Liver (tissue), 9 donors: ENCODE results near the gene GRID1. TPM values are rescaled to one million over a fixed set of nuclear protein-coding genes. Genes with fewer than 3 reads are reported as not detected.

ENCODE experiments used
- DNase-seq: peaks from one replicate; pipeline ENCODE4 v3.0.0-alpha.2; 2017; ENCODE audit warnings: low spot score
- H3K27ac ChIP-seq, 2 donors: one replicate each; pipeline ENCODE4 v1.7.0; 2013; ENCODE audit warnings: inconsistent platforms in 2 of 2, low read length in 2 of 2, control low read depth in 1 of 2, low read depth in 1 of 2, mild to moderate bottlenecking in 1 of 2
- H3K27me3 ChIP-seq, 4 donors: one replicate each; pipeline versions ENCODE4 v1.6.1 to v1.7.0; 2013; ENCODE audit warnings: low read length in 3 of 4, inconsistent platforms in 1 of 4, mild to moderate bottlenecking in 1 of 4, moderate library complexity in 1 of 4; ENCODE audit not compliant: control insufficient read depth in 4 of 4, insufficient read depth in 4 of 4
- H3K36me3 ChIP-seq, 4 donors: one replicate each; pipeline versions ENCODE4 v1.6.1 to v1.7.0; 2013; ENCODE audit warnings: low read length in 3 of 4, mild to moderate bottlenecking in 3 of 4, low read depth in 1 of 4, moderate library complexity in 1 of 4; ENCODE audit not compliant: control insufficient read depth in 4 of 4, insufficient read depth in 3 of 4
- H3K4me1 ChIP-seq, 4 donors: one replicate each; pipeline versions ENCODE4 v1.6.1 to v1.7.0; 2013; ENCODE audit warnings: low read length in 3 of 4, mild to moderate bottlenecking in 3 of 4, moderate library complexity in 1 of 4; ENCODE audit not compliant: control insufficient read depth in 4 of 4, insufficient read depth in 4 of 4
- H3K4me3 ChIP-seq, 3 donors: one replicate each; pipeline versions ENCODE4 v1.6.1 to v1.7.0; 2013; ENCODE audit warnings: low read length in 3 of 3, control low read depth in 1 of 3, low read depth in 1 of 3, mild to moderate bottlenecking in 1 of 3
- H3K9ac ChIP-seq, 2 donors: one replicate each; pipeline ENCODE4 v1.7.0; 2013; ENCODE audit warnings: low read length in 2 of 2, mild to moderate bottlenecking in 2 of 2, moderate library complexity in 2 of 2, control low read depth in 1 of 2, low read depth in 1 of 2
- H3K9me3 ChIP-seq, 4 donors: one replicate each; pipeline versions ENCODE4 v1.6.1 to v1.7.0; 2013; ENCODE audit warnings: low read length in 3 of 4; ENCODE audit not compliant: control insufficient read depth in 4 of 4
- EGR1 ChIP-seq, 2 donors: IDR thresholded peaks; 2 replicates each; pipeline ENCODE4 v1.6.1; 2016 to 2018; ENCODE audit warnings: antibody characterized with exemption in 2 of 2, low read depth in 2 of 2
- GABPA ChIP-seq, 2 donors: IDR thresholded peaks in 1 of 2; conservative IDR thresholded peaks in 1 of 2; 2 replicates each; pipeline ENCODE4 v1.6.1; 2016; ENCODE audit warnings: antibody characterized with exemption in 2 of 2, mild to moderate bottlenecking in 1 of 2, moderate library complexity in 1 of 2
- HNF4G ChIP-seq: IDR thresholded peaks from 2 replicates; pipeline ENCODE4 v1.6.1; 2016; ENCODE audit warnings: antibody characterized with exemption
- JUND ChIP-seq, 2 donors: IDR thresholded peaks; 2 replicates each; pipeline ENCODE4 v1.6.1; 2016; ENCODE audit warnings: antibody characterized with exemption in 2 of 2
- NR2F2 ChIP-seq: IDR thresholded peaks from 2 replicates; pipeline ENCODE4 v1.6.1; 2016; ENCODE audit warnings: antibody characterized with exemption
- RAD21 ChIP-seq, 2 donors: IDR thresholded peaks; 2 replicates each; pipeline ENCODE4 v1.6.1; 2016; ENCODE audit warnings: antibody characterized with exemption in 2 of 2, mild to moderate bottlenecking in 2 of 2
- RXRA ChIP-seq, 2 donors: IDR thresholded peaks; 2 replicates each; pipeline ENCODE4 v1.6.1; 2017 to 2018; ENCODE audit warnings: antibody characterized with exemption in 2 of 2, mild to moderate bottlenecking in 1 of 2
- TAF1 ChIP-seq: conservative IDR thresholded peaks from 2 replicates; pipeline ENCODE4 v1.6.1; 2016; ENCODE audit warnings: antibody characterized with exemption, mild to moderate bottlenecking
- YY1 ChIP-seq: IDR thresholded peaks from 2 replicates; pipeline ENCODE4 v1.6.1; 2016; ENCODE audit warnings: antibody characterized with exemption, mild to moderate bottlenecking
- WGBS: extraction: QIAGEN DNeasy Blood & Tissue Kit; methylation state at CpG from one replicate; pipeline ENCODE4 v1.1.7; 2013; 5-methylcytosine and 5-hydroxymethylcytosine counted together
- polyA plus RNA-seq, 2 donors: library from polyadenylated mRNA; stranded (reverse) in 1 of 2; unstranded in 1 of 2; fragments of 200-250 nt in 1 of 2; fragments of >200 nt in 1 of 2; fragmentation: Nextera tagmentation in 1 of 2; extraction: Ambion mirVana in 1 of 2; gene quantifications; one replicate each; pipeline versions ENCODE4 v1.2.1 to v1.2.3, GENCODE V29; 2013 to 2015
- total RNA-seq, 2 donors: library from RNA; depleted of rRNA; stranded (reverse); fragments of >200 nt; gene quantifications; one replicate each; pipeline ENCODE4 v1.2.3, GENCODE V29; 2014
- TF ChIP-seq, protein P1 (sequence below): IDR thresholded peaks from 2 replicates; pipeline ENCODE4 v1.6.1; 2016; ENCODE audit warnings: antibody characterized with exemption
- TF ChIP-seq, protein P2 (sequence below): fragments of 150-350 bp; IDR thresholded peaks from 2 replicates; pipeline ENCODE4 v1.5.1; 2017; ENCODE audit warnings: improper control_type of control experiment, low read depth, low read length; ENCODE audit not compliant: missing input control
- TF ChIP-seq, protein P3 (sequence below): IDR thresholded peaks from 2 replicates; pipeline ENCODE4 v1.6.1; 2016; ENCODE audit warnings: antibody characterized with exemption, mild to moderate bottlenecking
- TF ChIP-seq, protein P4 (sequence below): IDR thresholded peaks from 2 replicates; pipeline ENCODE4 v1.6.1; 2016; ENCODE audit warnings: antibody characterized with exemption
- donor health status: healthy.
- donor health status: healthy.
- donor health status: healthy.
- donor health status: healthy.
- donor health status: healthy.

The GRID1 gene
- total and polyA plus RNA-seq, 4 donors: 0.09 to 0.17 (median 0.14) TPM; not detected in 1

DNA sequence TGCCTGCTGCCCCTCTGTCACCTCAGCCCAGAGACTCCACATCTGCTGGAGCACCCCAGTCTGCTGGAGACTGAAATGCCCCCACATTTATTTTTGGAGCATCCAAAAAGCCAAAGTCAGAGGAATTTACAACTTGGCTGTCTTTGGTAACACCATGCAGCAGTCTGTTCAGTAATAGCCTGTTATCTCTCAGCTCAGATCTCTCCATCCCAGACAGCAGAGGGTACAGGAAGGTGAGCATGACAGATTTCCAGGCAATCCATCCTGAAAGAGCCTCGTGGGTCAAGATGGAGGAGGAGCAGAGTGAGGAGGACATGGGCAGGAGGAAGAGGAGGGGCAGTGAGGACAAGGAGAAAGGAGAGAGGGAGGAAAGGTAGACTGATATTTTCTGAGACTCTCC lies 55.9 kb downstream of the GRID1 start:
- H3K36me3 ChIP-seq: no peaks in the 10 kb centered on the region
- TF ChIP-seq GABPA (IDR thresholded peaks at IDR 0.05 in 1 of 2, conservative IDR thresholded peaks at IDR 0.05 in 1 of 2) (no peak), YY1 (no peak), JUND (IDR thresholded peaks at IDR 0.05) (no peak), HNF4G (no peak), RXRA (IDR thresholded peaks at IDR 0.05) (no peak), NR2F2 (no peak), EGR1 (IDR thresholded peaks at IDR 0.05; ENCODE audit: low read depth in 2 of 2) (no peak)
- TF ChIP-seq, protein P1, sequence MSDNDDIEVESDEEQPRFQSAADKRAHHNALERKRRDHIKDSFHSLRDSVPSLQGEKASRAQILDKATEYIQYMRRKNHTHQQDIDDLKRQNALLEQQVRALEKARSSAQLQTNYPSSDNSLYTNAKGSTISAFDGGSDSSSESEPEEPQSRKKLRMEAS: no peak
- TF ChIP-seq, protein P2, sequence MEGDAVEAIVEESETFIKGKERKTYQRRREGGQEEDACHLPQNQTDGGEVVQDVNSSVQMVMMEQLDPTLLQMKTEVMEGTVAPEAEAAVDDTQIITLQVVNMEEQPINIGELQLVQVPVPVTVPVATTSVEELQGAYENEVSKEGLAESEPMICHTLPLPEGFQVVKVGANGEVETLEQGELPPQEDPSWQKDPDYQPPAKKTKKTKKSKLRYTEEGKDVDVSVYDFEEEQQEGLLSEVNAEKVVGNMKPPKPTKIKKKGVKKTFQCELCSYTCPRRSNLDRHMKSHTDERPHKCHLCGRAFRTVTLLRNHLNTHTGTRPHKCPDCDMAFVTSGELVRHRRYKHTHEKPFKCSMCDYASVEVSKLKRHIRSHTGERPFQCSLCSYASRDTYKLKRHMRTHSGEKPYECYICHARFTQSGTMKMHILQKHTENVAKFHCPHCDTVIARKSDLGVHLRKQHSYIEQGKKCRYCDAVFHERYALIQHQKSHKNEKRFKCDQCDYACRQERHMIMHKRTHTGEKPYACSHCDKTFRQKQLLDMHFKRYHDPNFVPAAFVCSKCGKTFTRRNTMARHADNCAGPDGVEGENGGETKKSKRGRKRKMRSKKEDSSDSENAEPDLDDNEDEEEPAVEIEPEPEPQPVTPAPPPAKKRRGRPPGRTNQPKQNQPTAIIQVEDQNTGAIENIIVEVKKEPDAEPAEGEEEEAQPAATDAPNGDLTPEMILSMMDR: no peak
- TF ChIP-seq, protein P3, sequence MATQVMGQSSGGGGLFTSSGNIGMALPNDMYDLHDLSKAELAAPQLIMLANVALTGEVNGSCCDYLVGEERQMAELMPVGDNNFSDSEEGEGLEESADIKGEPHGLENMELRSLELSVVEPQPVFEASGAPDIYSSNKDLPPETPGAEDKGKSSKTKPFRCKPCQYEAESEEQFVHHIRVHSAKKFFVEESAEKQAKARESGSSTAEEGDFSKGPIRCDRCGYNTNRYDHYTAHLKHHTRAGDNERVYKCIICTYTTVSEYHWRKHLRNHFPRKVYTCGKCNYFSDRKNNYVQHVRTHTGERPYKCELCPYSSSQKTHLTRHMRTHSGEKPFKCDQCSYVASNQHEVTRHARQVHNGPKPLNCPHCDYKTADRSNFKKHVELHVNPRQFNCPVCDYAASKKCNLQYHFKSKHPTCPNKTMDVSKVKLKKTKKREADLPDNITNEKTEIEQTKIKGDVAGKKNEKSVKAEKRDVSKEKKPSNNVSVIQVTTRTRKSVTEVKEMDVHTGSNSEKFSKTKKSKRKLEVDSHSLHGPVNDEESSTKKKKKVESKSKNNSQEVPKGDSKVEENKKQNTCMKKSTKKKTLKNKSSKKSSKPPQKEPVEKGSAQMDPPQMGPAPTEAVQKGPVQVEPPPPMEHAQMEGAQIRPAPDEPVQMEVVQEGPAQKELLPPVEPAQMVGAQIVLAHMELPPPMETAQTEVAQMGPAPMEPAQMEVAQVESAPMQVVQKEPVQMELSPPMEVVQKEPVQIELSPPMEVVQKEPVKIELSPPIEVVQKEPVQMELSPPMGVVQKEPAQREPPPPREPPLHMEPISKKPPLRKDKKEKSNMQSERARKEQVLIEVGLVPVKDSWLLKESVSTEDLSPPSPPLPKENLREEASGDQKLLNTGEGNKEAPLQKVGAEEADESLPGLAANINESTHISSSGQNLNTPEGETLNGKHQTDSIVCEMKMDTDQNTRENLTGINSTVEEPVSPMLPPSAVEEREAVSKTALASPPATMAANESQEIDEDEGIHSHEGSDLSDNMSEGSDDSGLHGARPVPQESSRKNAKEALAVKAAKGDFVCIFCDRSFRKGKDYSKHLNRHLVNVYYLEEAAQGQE: no peak
- DNase-seq: no peak
- no peak overlapping the region for H3K27ac ChIP-seq
- no peaks in the 10 kb centered on the region for H3K4me1 ChIP-seq
- WGBS: 22% methylated on average over 1 of the region's 1 CpG
- no peak overlapping the region for H3K9ac ChIP-seq
- H3K9me3 ChIP-seq: no peaks in the 10 kb centered on the region
- H3K27me3 ChIP-seq: no peaks in the 10 kb centered on the region
- no peak overlapping the region for H3K4me3 ChIP-seq

DNA sequence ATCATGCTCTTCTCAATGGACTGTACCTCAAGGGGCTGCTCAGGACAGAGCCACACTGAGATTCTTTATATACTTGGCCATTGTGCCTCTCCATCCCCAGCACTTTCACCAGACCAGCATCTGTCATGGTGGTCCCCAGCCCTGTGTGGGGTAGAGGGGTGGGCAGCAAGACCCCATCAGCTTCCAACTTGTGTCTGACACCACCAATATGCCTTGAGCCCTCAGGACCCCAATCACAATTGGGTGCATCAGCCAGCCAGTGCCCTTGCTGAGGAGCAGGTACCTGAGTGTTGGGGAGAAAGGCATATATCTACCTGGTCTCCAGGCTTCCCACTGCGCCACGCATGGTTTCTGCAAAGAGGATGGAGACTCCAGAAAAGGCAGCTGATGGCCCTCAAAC lies 56.3 kb downstream of the GRID1 start:
- no peaks in the 10 kb centered on the region for H3K36me3 ChIP-seq
- no peak overlapping the region for H3K9ac ChIP-seq
- peaks cover 0 to 3% (median 0%) of the 10 kb centered on the region in 4 donors for H3K27me3 ChIP-seq
- H3K4me1 ChIP-seq: no peaks in the 10 kb centered on the region
- no peak overlapping the region for H3K27ac ChIP-seq
- no peak overlapping the region for H3K4me3 ChIP-seq
- WGBS: 81% methylated on average over 2 of the region's 2 CpGs
- TF ChIP-seq JUND (IDR thresholded peaks at IDR 0.05) (no peak), TAF1 (no peak), YY1 (no peak), NR2F2 (no peak), EGR1 (IDR thresholded peaks at IDR 0.05; ENCODE audit: low read depth in 2 of 2) (no peak), RAD21 (IDR thresholded peaks at IDR 0.05) (no peak)
- TF ChIP-seq, protein P4, sequence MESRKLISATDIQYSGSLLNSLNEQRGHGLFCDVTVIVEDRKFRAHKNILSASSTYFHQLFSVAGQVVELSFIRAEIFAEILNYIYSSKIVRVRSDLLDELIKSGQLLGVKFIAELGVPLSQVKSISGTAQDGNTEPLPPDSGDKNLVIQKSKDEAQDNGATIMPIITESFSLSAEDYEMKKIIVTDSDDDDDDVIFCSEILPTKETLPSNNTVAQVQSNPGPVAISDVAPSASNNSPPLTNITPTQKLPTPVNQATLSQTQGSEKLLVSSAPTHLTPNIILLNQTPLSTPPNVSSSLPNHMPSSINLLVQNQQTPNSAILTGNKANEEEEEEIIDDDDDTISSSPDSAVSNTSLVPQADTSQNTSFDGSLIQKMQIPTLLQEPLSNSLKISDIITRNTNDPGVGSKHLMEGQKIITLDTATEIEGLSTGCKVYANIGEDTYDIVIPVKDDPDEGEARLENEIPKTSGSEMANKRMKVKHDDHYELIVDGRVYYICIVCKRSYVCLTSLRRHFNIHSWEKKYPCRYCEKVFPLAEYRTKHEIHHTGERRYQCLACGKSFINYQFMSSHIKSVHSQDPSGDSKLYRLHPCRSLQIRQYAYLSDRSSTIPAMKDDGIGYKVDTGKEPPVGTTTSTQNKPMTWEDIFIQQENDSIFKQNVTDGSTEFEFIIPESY: no peak
- DNase-seq: no peak
- no peaks in the 10 kb centered on the region for H3K9me3 ChIP-seq
